H1 (cell line): ENCODE results near the gene AGPAT3. TPM values are rescaled to one million over a fixed set of nuclear protein-coding genes. Genes with fewer than 3 reads are reported as not detected.

Experiments
- CTCF ChIA-PET: fragments of 300-600 bp; sonication (Branson Sonifier 250); formaldehyde crosslinking; loops from one replicate; lab custom pipeline; 2021; ENCODE audit not compliant: partially characterized antibody; lab: Charles Lee
- POLR2A ChIA-PET: fragments of 300-600 bp; sonication (Branson Sonifier 250); formaldehyde crosslinking; loops from one replicate; lab custom pipeline; 2021; ENCODE audit warnings: inconsistent platforms; ENCODE audit not compliant: partially characterized antibody; lab: Charles Lee
- DNase-seq, 2 experiments: peaks; one replicate each; pipeline versions ENCODE4 v3.0.0 to v3.0.0-alpha.2; 2010 to 2022; ENCODE audit warnings: low spot score in 2 of 2, low read depth in 1 of 2, mixed read lengths in 1 of 2
- FAIRE-seq: peaks from 2 replicates; lab custom pipeline; 2011; peaks lifted over from hg19 to GRCh38; lab: Jason Lieb, UNC
- H2AFZ ChIP-seq: 2 replicates; pipeline ENCODE4 v1.8.1; 2012; ENCODE audit warnings: low read length, inconsistent platforms
- H2AK5ac ChIP-seq: 2 replicates; pipeline ENCODE4 v1.6.1; 2013; ENCODE audit warnings: low read depth, low read length
- H2BK120ac ChIP-seq: replicated peaks from 2 replicates; pipeline ENCODE3; 2013; ENCODE audit warnings: low read depth, low read length, inconsistent platforms
- H2BK12ac ChIP-seq: 2 replicates; pipeline ENCODE4 v1.6.1; 2013; ENCODE audit warnings: low read depth, low read length
- H2BK15ac ChIP-seq: 2 replicates; pipeline ENCODE4 v1.6.1; 2013; ENCODE audit warnings: low read length
- H2BK20ac ChIP-seq: 2 replicates; pipeline ENCODE4 v1.6.1; 2013; ENCODE audit warnings: low read length
- H2BK5ac ChIP-seq: 2 replicates; pipeline ENCODE4 v1.6.1; 2013; ENCODE audit warnings: low read depth, low read length
- H3K14ac ChIP-seq: 2 replicates; pipeline ENCODE4 v1.6.1; 2013; ENCODE audit warnings: inconsistent platforms; ENCODE audit not compliant: insufficient read length
- H3K18ac ChIP-seq: 2 replicates; pipeline ENCODE4 v1.6.1; 2013; ENCODE audit warnings: low read length; ENCODE audit errors: extremely low read depth
- H3K23ac ChIP-seq: 2 replicates; pipeline ENCODE4 v1.6.1; 2013; ENCODE audit warnings: inconsistent platforms; ENCODE audit not compliant: insufficient read length
- H3K23me2 ChIP-seq: 2 replicates; pipeline ENCODE4 v1.6.1; 2013; ENCODE audit warnings: low read depth, low read length
- H3K27ac ChIP-seq: 2 replicates; pipeline ENCODE4 v1.6.1; 2011; ENCODE audit warnings: low read depth, low read length, inconsistent platforms
- H3K27me3 ChIP-seq, 4 experiments: replicated peaks in 1 of 4; 1 replicate in 1 of 4; 2 replicates in 3 of 4; pipeline versions ENCODE4 v1.6.1 to v1.8.1; 2011 to 2013; ENCODE audit warnings: low read length in 3 of 4, mild to moderate bottlenecking in 3 of 4, inconsistent platforms in 2 of 4, mixed read lengths in 2 of 4, moderate library complexity in 1 of 4; ENCODE audit not compliant: control insufficient read depth in 3 of 4, insufficient read depth in 3 of 4; ENCODE audit errors: extremely low read depth in 1 of 4
- H3K36me3 ChIP-seq, 4 experiments: 2 replicates each; pipeline versions ENCODE4 v1.6.1 to v1.8.1; 2011 to 2013; ENCODE audit warnings: mild to moderate bottlenecking in 4 of 4, low read length in 3 of 4, moderate library complexity in 2 of 4, control low read depth in 1 of 4, inconsistent platforms in 1 of 4; ENCODE audit not compliant: insufficient read depth in 4 of 4, control insufficient read depth in 2 of 4
- H3K4ac ChIP-seq: replicated peaks from 2 replicates; pipeline ENCODE3; 2013; ENCODE audit warnings: low read length, low read depth, mixed read lengths, inconsistent platforms; ENCODE audit not compliant: insufficient read length
- H3K4me1 ChIP-seq, 4 experiments: replicated peaks in 1 of 4; 1 replicate in 1 of 4; 2 replicates in 3 of 4; pipeline versions ENCODE4 v1.6.1 to v1.8.1; 2011 to 2013; ENCODE audit warnings: low read length in 3 of 4, inconsistent platforms in 2 of 4, mixed read lengths in 1 of 4; ENCODE audit not compliant: insufficient read depth in 4 of 4, control insufficient read depth in 3 of 4
- H3K4me2 ChIP-seq, 2 experiments: 2 replicates each; pipeline versions ENCODE4 v1.6.1 to v1.8.1; 2011 to 2013; ENCODE audit warnings: low read depth in 2 of 2, low read length in 2 of 2, control low read depth in 1 of 2, inconsistent platforms in 1 of 2, mild to moderate bottlenecking in 1 of 2; ENCODE audit not compliant: insufficient read depth in 1 of 2
- H3K4me3 ChIP-seq, 4 experiments: fragments of 200-600, 300-600 bp in 1 of 4; sonication (generic), shearing (Covaris generic), sonication (Bioruptor Twin) in 1 of 4; 2 replicates each; pipeline versions ENCODE4 v1.5.1 to v1.8.1; 2011 to 2016; ENCODE audit warnings: low read length in 4 of 4, low read depth in 3 of 4, control low read depth in 2 of 4, inconsistent platforms in 2 of 4, mild to moderate bottlenecking in 2 of 4, mixed read lengths in 1 of 4, moderate library complexity in 1 of 4; ENCODE audit not compliant: insufficient read depth in 2 of 4; ENCODE audit errors: extremely low read depth in 1 of 4
- H3K56ac ChIP-seq: replicated peaks from 2 replicates; pipeline ENCODE3; 2013; ENCODE audit warnings: low read depth, mild to moderate bottlenecking, mixed read lengths, low read length, inconsistent platforms; ENCODE audit not compliant: insufficient read length
- H3K79me1 ChIP-seq: 2 replicates; pipeline ENCODE4 v1.6.1; 2013; ENCODE audit warnings: low read depth, low read length, control low read depth
- H3K79me2 ChIP-seq, 2 experiments: 2 replicates each; pipeline versions ENCODE4 v1.6.1 to v1.8.1; 2012 to 2013; ENCODE audit warnings: low read length in 2 of 2, mild to moderate bottlenecking in 2 of 2, inconsistent platforms in 1 of 2; ENCODE audit not compliant: insufficient read depth in 2 of 2, control insufficient read depth in 1 of 2
- H3K9ac ChIP-seq, 4 experiments: replicated peaks in 1 of 4; 1 replicate in 1 of 4; 2 replicates in 3 of 4; pipeline versions ENCODE4 v1.6.1 to v1.8.1; 2011 to 2013; ENCODE audit warnings: low read depth in 3 of 4, low read length in 3 of 4, control low read depth in 2 of 4, mild to moderate bottlenecking in 2 of 4, moderate library complexity in 2 of 4, inconsistent platforms in 1 of 4; ENCODE audit errors: extremely low read depth in 1 of 4
- H3K9me3 ChIP-seq, 2 experiments: 2 replicates each; pipeline versions ENCODE4 v1.6.1 to v1.8.1; 2012 to 2013; ENCODE audit warnings: mild to moderate bottlenecking in 2 of 2, moderate library complexity in 2 of 2, control low read depth in 1 of 2, inconsistent platforms in 1 of 2, low read depth in 1 of 2, low read length in 1 of 2, mixed read lengths in 1 of 2; ENCODE audit not compliant: insufficient read depth in 2 of 2
- H4K20me1 ChIP-seq, 2 experiments: replicated peaks in 1 of 2; 2 replicates each; pipeline versions ENCODE3 to v1.8.1; 2011 to 2013; ENCODE audit warnings: inconsistent platforms in 2 of 2, low read length in 2 of 2, mild to moderate bottlenecking in 1 of 2; ENCODE audit not compliant: insufficient read depth in 2 of 2, control insufficient read depth in 1 of 2
- H4K5ac ChIP-seq: 2 replicates; pipeline ENCODE4 v1.6.1; 2013; ENCODE audit warnings: low read length, low read depth, mixed read lengths, inconsistent platforms; ENCODE audit not compliant: insufficient read length
- H4K8ac ChIP-seq: 2 replicates; pipeline ENCODE4 v1.8.0; 2013; ENCODE audit warnings: mild to moderate bottlenecking, moderate library complexity, low read length, inconsistent platforms; ENCODE audit not compliant: insufficient read depth; ENCODE audit errors: extremely low read depth
- H4K91ac ChIP-seq: replicated peaks from 2 replicates; pipeline ENCODE3; 2013; ENCODE audit warnings: low read length, mixed read lengths, inconsistent platforms; ENCODE audit not compliant: insufficient read length
- ASH2L ChIP-seq: fragments of 200-600, 300-600 bp; sonication (generic); IDR thresholded peaks from one replicate; pipeline ENCODE4 v1.7.1; 2017; ENCODE audit warnings: low read length
- BRCA1 ChIP-seq: IDR thresholded peaks from 2 replicates; pipeline ENCODE4 v1.6.1; 2012; ENCODE audit warnings: low read depth, low read length, improper control_type of control experiment
- E2F6 ChIP-seq: IDR thresholded peaks from 2 replicates; pipeline ENCODE4 v1.6.1; 2012; ENCODE audit warnings: inconsistent platforms
- EP300 ChIP-seq, 2 experiments: IDR thresholded peaks; 1 replicate in 1 of 2; 2 replicates in 1 of 2; pipeline ENCODE4 v1.6.1; 2011 to 2012; ENCODE audit warnings: low read depth in 2 of 2, low read length in 2 of 2, mild to moderate bottlenecking in 2 of 2, borderline replicate concordance in 1 of 2, inconsistent platforms in 1 of 2, moderate library complexity in 1 of 2
- GABPA ChIP-seq: IDR thresholded peaks from 2 replicates; pipeline ENCODE4 v1.6.1; 2011; ENCODE audit warnings: mild to moderate bottlenecking, low read length, moderate library complexity, borderline replicate concordance; ENCODE audit not compliant: insufficient read depth
- MAFK ChIP-seq: IDR thresholded peaks from 2 replicates; pipeline ENCODE4 v1.6.1; 2012; ENCODE audit warnings: low read depth, mild to moderate bottlenecking, improper control_type of control experiment, low read length
- POLR2A ChIP-seq, 2 experiments: IDR thresholded peaks; 1 replicate in 1 of 2; 2 replicates in 1 of 2; pipeline ENCODE4 v1.6.1; 2011; ENCODE audit warnings: low read depth in 2 of 2, low read length in 2 of 2, mild to moderate bottlenecking in 2 of 2; ENCODE audit errors: control extremely low read depth in 1 of 2
- POLR2AphosphoS5 ChIP-seq: IDR thresholded peaks from 2 replicates; pipeline ENCODE4 v1.6.1; 2011; ENCODE audit warnings: low read depth, low read length
- POU5F1 ChIP-seq: IDR thresholded peaks from 2 replicates; pipeline ENCODE4 v1.6.1; 2011; ENCODE audit warnings: low read depth, mild to moderate bottlenecking, low read length, moderate library complexity
- SIRT6 ChIP-seq: IDR thresholded peaks from one replicate; pipeline ENCODE4 v1.7.1; 2012; ENCODE audit warnings: low read length, inconsistent platforms
- SP1 ChIP-seq: IDR thresholded peaks from 2 replicates; pipeline ENCODE4 v1.6.1; 2011; ENCODE audit warnings: low read depth, low read length
- SP4 ChIP-seq: IDR thresholded peaks from 2 replicates; pipeline ENCODE4 v1.6.1; 2012; ENCODE audit warnings: low read length, inconsistent platforms
- TCF12 ChIP-seq: IDR thresholded peaks from 2 replicates; pipeline ENCODE4 v1.6.1; 2011; ENCODE audit warnings: low read depth, mild to moderate bottlenecking, low read length
- WGBS, 2 experiments: shearing (Covaris generic) in 1 of 2; methylation state at CpG; one replicate each; pipeline versions ENCODE4 v1.1.6 to v1.1.7; 2013 to 2015; ENCODE audit warnings: low lambda C conversion rate in 2 of 2, mixed read lengths in 2 of 2, inconsistent platforms in 1 of 2, low coverage in 1 of 2, missing lambda C conversion rate in 1 of 2; ENCODE audit not compliant: insufficient replicate concordance in 2 of 2, insufficient coverage in 1 of 2, insufficient read length in 1 of 2; ENCODE audit errors: extremely low coverage in 1 of 2, missing lambda C conversion rate in 1 of 2; 5-methylcytosine and 5-hydroxymethylcytosine counted together
- polyA plus RNA-seq, 7 experiments: library from polyadenylated mRNA; depleted of rRNA in 3 of 7; stranded (reverse) in 5 of 7; unstranded in 2 of 7; fragments of >200 nt in 5 of 7; fragments of 200-250 nt in 2 of 7; gene quantifications; 1 replicate in 5 of 7; 2 replicates in 1 of 7; 4 replicates in 1 of 7; pipeline versions ENCODE4 v1.2.1 to v1.2.3, GENCODE V29; 2011 to 2013; ENCODE audit warnings: missing spikeins in 2 of 7, mixed read lengths in 2 of 7
- total RNA-seq: library from RNA; stranded (reverse); fragmentation: NEBNext Ultra II Directional; extraction: Animal tissue kit (Norgen Biotek cat#: 25700); gene quantifications from 2 replicates; pipeline ENCODE4 v1.2.1, GENCODE V29; 2021
- TF ChIP-seq, protein P1 (sequence below): IDR thresholded peaks from 2 replicates; pipeline ENCODE4 v1.6.1; 2011; ENCODE audit warnings: low read length, improper control_type of control experiment

AGPAT3 gene
- total and polyA plus RNA-seq, 2 of the 8 experiments (the other 6 are each of a cell fraction or from before 2014, with no cell fraction given): 5.8 to 7.3 TPM

GRCh38 chr21:43933199-43933598, 68.2 kb downstream of the AGPAT3 start:
- CTCF ChIA-PET: interaction anchor here (0.5 to 13.7 kb wide), 6 partner anchors 4 to 116 kb away, joined by 3 to 188 read pairs (median 4); no protein-coding TSS in a partner anchor
- H2BK5ac ChIP-seq: no peak overlapping the region
- DNase-seq (no peak), FAIRE-seq (no peak)
- no peak overlapping the region for H3K4ac ChIP-seq
- H2AK5ac ChIP-seq: no peak overlapping the region; the same call in 1 of the 2 replicates
- no peaks in the 10 kb centered on the region for H3K79me2 ChIP-seq
- no peak overlapping the region for H3K23ac ChIP-seq
- no peaks in the 10 kb centered on the region for H3K36me3 ChIP-seq
- no peak overlapping the region for H4K8ac ChIP-seq
- no peak overlapping the region for H2BK15ac ChIP-seq
- no peak overlapping the region for H2BK120ac ChIP-seq
- no peaks in the 10 kb centered on the region; the same call in 1 of the 2 replicates for H3K79me1 ChIP-seq
- no peak overlapping the region for H3K27ac ChIP-seq
- H3K4me1 ChIP-seq: peaks cover 0 to 3% (median 0%) of the 10 kb centered on the region in 4 experiments; a peak in 2 of 7 replicates
- TF ChIP-seq, protein P1, sequence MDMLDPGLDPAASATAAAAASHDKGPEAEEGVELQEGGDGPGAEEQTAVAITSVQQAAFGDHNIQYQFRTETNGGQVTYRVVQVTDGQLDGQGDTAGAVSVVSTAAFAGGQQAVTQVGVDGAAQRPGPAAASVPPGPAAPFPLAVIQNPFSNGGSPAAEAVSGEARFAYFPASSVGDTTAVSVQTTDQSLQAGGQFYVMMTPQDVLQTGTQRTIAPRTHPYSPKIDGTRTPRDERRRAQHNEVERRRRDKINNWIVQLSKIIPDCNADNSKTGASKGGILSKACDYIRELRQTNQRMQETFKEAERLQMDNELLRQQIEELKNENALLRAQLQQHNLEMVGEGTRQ: no peak
- no peak for TF ChIP-seq MAFK
- no peak for TF ChIP-seq SP1
- no peak for TF ChIP-seq EP300 (IDR thresholded peaks at IDR 0.05; ENCODE audit: borderline replicate concordance in 1 of 2, low read depth in 2 of 2, low read length in 2 of 2)
- no peak for TF ChIP-seq SIRT6
- no peak for TF ChIP-seq GABPA
- TF ChIP-seq E2F6: 0 out of 2 replicates have a peak, but pooled peaks have one; percentile 20
- no peak for TF ChIP-seq BRCA1
- TF ChIP-seq ASH2L: no peak
- 0 out of 2 replicates have a peak, but pooled peaks have one; percentile 24 for TF ChIP-seq POU5F1
- TF ChIP-seq TCF12: no peak
- no peak for TF ChIP-seq POLR2AphosphoS5
- TF ChIP-seq SP4: no peak
- TF ChIP-seq POLR2A (IDR thresholded peaks at IDR 0.05; ENCODE audit: control extremely low read depth in 1 of 2, low read depth in 2 of 2, low read length in 2 of 2): no peak
- no peak overlapping the region for H3K18ac ChIP-seq
- POLR2A ChIA-PET: no interaction called here
- no peak overlapping the region for H2AFZ ChIP-seq
- H3K27me3 ChIP-seq: no peaks in the 10 kb centered on the region
- no peak overlapping the region for H4K91ac ChIP-seq
- H4K20me1 ChIP-seq: peaks cover 0 to 1% of the 10 kb centered on the region in 2 experiments
- H2BK12ac ChIP-seq: no peak overlapping the region
- WGBS, 2 experiments: 76% methylated on average over 12 of the region's 12 CpGs; no CpG with 5 or more reads in 1 of the 2 experiments
- H3K4me3 ChIP-seq: no peak overlapping the region
- H3K56ac ChIP-seq: no peak overlapping the region
- no peak overlapping the region for H3K4me2 ChIP-seq
- H3K14ac ChIP-seq: no peak overlapping the region
- H4K5ac ChIP-seq: no peak overlapping the region
- H2BK20ac ChIP-seq: no peak overlapping the region
- H3K9ac ChIP-seq: no peak overlapping the region
- H3K23me2 ChIP-seq: no peaks in the 10 kb centered on the region; the same call in 1 of the 2 replicates
- H3K9me3 ChIP-seq: no peaks in the 10 kb centered on the region
